ENCODE data around the gene CAMKK2.
"Not testable (repeated sequence)": the region's sequence is repeated elsewhere in the genome, so short reads cannot be mapped to it uniquely, and the experiment has no call there.

CAMKK2 gene

GRCh38 chr12:121222847-121223246 lies 73.7 kb downstream of the CAMKK2 start:
- DNase-seq, result no peak

DNA sequence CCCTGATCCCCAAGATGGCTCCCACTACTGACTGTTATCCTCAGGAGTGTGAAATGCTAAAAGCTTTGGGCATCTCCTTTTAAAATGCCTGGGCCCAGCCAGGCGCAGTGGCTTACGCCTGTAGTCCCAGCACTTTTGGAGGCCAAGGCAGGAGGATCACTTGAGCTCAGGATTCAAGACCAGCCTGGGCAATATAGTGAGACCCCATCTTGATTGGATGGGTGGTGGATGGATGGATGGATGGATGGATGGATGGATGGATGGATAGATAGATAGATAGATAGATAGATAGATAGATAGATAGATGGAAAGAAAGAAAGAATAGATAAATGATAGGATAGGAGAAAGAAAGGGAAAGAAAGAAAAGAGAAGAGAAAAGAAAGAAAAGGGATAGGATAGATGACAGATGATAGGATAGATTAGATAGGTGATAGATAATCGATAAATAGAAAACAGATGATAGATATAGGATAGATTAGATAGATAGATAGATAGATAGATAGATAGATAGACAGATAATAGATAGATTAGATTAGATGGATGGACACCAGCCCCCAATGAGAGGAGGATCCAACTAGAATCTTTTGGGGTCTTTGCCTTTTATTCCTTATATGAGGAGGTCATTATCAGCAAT lies 77.0 kb downstream of the CAMKK2 start:
- DNase-seq, result no peak

- DNase-seq, result no peak
Observed at GRCh38 chr12:121218588-121219352, 77.7 kb downstream of the CAMKK2 start.

- DNase-seq, result no peak
Observed at GRCh38 chr12:121217761-121218160, 78.7 kb downstream of the CAMKK2 start.

- no peak for DNase-seq
Observed at GRCh38 chr12:121217063-121217462, 79.4 kb downstream of the CAMKK2 start.

GRCh38 chr12:121216102-121216501 lies 80.4 kb downstream of the CAMKK2 start:
- DNase-seq, result no peak

DNA sequence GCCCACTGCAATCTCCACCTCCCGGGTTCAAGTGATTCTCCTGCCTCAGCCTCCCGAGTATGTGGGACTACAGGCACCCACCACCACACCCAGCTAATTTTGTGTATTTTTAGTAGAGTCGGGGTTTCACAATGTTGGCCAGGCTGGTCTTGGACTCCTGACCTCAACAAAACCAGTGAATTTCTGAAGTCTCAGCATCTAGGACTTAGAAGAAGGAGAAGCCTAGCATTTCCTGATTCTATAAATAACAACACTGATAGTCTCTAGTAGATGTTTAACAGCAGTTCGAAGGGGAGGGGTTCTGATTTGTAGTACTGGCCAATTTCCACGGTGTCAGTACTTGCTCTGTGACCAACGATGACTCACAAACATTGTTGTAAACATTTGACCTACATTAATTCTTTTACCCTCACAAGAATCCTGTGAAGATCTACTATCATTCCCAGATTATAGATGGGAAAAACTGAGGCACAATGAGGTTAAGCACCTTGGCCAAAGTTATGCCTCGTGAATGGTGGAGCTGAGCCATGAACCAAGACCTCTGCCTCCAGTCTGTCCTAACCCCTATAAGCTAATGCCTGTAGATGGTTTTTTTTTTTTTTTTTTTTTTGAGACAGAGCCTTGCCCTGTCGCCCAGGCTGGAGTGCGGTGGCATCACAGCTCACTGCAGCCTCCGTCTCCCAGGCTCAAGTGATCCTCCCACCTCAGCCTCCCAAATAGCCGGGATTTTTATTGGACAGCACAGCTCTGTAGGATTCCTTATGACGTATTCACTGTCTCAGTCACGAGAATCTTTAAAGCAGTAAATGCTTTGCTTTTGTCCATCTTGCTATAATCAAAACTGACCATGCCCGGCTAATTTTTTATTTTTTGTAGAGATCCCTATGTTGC lies 81.4 kb downstream of the CAMKK2 start:
- no peak for DNase-seq

- DNase-seq, result no peak
Observed at GRCh38 chr12:121214166-121214777, 82.2 kb downstream of the CAMKK2 start.

GRCh38 chr12:121212875-121213274 lies 83.6 kb downstream of the CAMKK2 start:
- no peak for DNase-seq

- DNase-seq, result peak; percentile 55
Observed at GRCh38 chr12:121209624-121210572, 86.6 kb downstream of the CAMKK2 start, which contains the start of gene P2RX4. TSS of gene P2RX4 (plus strand) at chr12:121210129. CDS start at chr12:121210165, 36 bp downstream.

GRCh38 chr12:121209221-121209620 lies 87.3 kb downstream of the CAMKK2 start:
- DNase-seq, result no peak

GRCh38 chr12:121208571-121208970 lies 87.9 kb downstream of the CAMKK2 start:
- not testable (repeated sequence) for DNase-seq

GRCh38 chr12:121205491-121205890 lies 91.0 kb downstream of the CAMKK2 start:
- no peak for DNase-seq

GRCh38 chr12:121203482-121203881 lies 93.0 kb downstream of the CAMKK2 start:
- DNase-seq, result no peak

DNA sequence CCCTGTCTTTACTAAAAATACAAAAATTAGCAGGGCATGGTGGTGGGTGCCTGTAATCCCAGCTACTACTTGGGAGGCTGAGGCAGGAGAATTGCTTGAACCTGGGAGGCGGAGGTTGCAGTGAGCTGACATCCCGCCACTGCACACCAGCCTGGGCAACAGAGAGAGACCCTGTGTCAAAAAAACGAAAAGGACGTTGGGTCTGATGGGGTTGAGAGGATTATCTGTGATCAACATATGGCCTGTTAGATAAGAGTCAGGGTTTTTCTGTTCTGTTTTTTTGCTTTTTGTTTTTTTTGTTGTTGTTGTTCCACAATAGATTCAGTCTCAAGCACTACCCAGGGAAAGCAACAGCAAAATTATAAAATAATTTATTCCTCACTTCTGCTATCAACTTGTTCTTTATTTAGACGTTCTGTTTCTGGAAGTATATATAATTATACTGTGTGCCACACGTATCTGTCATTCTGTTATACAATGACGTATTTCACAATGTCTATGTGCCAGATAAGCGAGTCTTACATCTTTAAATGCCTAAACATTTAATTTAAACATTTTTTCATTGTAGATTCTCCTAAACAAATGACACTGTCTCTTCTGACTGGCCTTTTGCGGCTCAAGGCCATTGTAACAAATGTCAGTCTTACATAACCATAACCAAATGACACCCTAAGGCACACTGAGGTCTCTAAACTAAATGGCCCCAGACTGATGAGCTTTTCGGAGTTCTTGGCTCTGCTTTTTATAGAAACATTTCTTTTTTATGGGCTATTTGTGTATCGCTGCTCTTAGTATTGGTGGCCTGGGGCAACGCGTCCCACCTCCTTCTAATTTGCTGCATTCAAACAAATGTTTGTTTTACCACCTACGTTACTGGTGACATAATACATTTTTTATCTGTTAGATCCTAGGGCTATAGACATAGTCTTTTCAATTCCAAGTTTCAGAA lies 93.8 kb downstream of the CAMKK2 start:
- no peak for DNase-seq

DNA sequence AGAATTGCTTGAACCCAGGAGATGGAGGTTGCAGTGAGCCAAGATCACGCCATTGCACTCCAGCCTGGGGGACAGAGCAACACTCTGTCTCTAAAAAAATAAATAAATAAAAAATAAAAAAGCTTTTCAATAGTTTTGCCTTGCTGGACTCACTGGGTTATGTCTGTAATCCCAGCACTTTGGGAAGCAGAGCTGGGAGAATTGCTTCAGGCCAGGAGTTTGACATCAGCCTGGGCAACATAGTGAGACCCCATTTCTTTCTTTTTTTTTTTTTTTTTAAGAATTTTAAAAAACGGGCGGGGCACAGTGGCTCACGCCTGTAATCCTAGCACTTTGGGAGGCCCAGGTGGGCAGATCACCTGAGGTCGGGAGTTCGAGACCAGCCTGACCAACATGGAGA lies 95.4 kb downstream of the CAMKK2 start:
- not testable (repeated sequence) for DNase-seq

GRCh38 chr12:121198949-121199348 lies 97.6 kb downstream of the CAMKK2 start:
- DNase-seq, result no peak

GRCh38 chr12:121196902-121197301 lies 99.6 kb downstream of the CAMKK2 start:
- DNase-seq, result no peak

- no peak for DNase-seq
Observed at GRCh38 chr12:121191151-121191550, 105.4 kb downstream of the CAMKK2 start.

DNA sequence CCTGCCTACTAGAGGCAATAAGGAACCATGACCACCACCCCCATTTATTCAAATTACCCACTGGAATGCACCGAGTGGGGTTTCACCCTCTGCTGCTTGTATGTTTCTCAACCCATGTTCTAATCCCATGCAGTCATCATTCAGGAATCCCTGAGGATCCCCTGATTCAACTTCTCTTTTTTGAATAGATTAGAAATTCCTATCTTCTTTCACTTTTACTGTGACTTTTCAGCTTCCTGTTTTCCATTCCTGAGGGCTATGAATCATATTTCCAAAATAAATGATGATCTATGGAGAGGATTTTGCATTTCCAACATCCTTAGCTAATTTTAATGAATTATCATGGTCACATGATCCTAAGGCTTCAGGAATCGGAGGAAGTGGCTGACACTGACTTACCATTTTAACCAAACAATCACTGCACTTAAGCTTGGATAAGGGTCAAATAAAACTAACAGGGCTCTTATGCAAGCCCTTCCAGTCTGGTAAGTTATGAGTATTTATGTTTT lies 105.9 kb downstream of the CAMKK2 start:
- no peak for DNase-seq

Data from GOT3 (cell line).